ENCODE data around the gene AGK.

Gene AGK

DNA sequence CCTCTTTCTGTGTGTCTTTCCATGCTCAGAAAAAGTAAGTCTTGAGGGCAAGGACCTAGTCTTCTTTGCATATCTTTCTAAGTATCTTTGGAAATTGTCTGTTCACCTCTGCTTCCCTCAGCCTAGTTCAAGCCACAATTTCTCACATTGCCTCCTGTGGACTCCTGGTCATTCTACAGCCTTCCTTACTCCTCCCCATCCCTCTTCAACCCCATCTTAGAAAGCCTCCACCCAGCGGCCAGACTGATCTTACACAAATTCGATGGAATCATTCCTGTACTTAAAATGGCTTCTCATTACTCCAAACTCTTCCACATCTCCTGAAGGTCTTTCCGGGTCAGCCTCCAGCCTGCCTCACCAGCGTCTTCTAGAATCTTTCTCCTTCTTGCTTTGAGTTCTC lies 24.1 kb upstream of the AGK start:
- no peak for DNase-seq (ENCODE audit: low read depth in 1 of 2, low spot score in 1 of 2)
- peaks cover 3% of the 10 kb centered on the region for H3K27me3 ChIP-seq (ENCODE audit: insufficient read depth, poor library complexity, severe bottlenecking)
- no peak overlapping the region for H3K4me3 ChIP-seq (replicated peaks; ENCODE audit: insufficient read depth, low read length)
- no peak overlapping the region for H3K27ac ChIP-seq (replicated peaks)
- TF ChIP-seq, protein P1, sequence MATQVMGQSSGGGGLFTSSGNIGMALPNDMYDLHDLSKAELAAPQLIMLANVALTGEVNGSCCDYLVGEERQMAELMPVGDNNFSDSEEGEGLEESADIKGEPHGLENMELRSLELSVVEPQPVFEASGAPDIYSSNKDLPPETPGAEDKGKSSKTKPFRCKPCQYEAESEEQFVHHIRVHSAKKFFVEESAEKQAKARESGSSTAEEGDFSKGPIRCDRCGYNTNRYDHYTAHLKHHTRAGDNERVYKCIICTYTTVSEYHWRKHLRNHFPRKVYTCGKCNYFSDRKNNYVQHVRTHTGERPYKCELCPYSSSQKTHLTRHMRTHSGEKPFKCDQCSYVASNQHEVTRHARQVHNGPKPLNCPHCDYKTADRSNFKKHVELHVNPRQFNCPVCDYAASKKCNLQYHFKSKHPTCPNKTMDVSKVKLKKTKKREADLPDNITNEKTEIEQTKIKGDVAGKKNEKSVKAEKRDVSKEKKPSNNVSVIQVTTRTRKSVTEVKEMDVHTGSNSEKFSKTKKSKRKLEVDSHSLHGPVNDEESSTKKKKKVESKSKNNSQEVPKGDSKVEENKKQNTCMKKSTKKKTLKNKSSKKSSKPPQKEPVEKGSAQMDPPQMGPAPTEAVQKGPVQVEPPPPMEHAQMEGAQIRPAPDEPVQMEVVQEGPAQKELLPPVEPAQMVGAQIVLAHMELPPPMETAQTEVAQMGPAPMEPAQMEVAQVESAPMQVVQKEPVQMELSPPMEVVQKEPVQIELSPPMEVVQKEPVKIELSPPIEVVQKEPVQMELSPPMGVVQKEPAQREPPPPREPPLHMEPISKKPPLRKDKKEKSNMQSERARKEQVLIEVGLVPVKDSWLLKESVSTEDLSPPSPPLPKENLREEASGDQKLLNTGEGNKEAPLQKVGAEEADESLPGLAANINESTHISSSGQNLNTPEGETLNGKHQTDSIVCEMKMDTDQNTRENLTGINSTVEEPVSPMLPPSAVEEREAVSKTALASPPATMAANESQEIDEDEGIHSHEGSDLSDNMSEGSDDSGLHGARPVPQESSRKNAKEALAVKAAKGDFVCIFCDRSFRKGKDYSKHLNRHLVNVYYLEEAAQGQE (IDR thresholded peaks at IDR 0.05; ENCODE audit: insufficient replicate concordance, low read depth): no peak
- TF ChIP-seq SPI1 (IDR thresholded peaks at IDR 0.05; ENCODE audit: borderline replicate concordance, low read depth) (no peak), POLR2AphosphoS5 (IDR thresholded peaks at IDR 0.05; ENCODE audit: low read depth) (no peak), GABPA (IDR thresholded peaks at IDR 0.05; ENCODE audit: low read depth) (no peak)
- TF ChIP-seq, protein P2, sequence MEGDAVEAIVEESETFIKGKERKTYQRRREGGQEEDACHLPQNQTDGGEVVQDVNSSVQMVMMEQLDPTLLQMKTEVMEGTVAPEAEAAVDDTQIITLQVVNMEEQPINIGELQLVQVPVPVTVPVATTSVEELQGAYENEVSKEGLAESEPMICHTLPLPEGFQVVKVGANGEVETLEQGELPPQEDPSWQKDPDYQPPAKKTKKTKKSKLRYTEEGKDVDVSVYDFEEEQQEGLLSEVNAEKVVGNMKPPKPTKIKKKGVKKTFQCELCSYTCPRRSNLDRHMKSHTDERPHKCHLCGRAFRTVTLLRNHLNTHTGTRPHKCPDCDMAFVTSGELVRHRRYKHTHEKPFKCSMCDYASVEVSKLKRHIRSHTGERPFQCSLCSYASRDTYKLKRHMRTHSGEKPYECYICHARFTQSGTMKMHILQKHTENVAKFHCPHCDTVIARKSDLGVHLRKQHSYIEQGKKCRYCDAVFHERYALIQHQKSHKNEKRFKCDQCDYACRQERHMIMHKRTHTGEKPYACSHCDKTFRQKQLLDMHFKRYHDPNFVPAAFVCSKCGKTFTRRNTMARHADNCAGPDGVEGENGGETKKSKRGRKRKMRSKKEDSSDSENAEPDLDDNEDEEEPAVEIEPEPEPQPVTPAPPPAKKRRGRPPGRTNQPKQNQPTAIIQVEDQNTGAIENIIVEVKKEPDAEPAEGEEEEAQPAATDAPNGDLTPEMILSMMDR (IDR thresholded peaks at IDR 0.05; ENCODE audit: insufficient read depth, low read length): no peak

DNA sequence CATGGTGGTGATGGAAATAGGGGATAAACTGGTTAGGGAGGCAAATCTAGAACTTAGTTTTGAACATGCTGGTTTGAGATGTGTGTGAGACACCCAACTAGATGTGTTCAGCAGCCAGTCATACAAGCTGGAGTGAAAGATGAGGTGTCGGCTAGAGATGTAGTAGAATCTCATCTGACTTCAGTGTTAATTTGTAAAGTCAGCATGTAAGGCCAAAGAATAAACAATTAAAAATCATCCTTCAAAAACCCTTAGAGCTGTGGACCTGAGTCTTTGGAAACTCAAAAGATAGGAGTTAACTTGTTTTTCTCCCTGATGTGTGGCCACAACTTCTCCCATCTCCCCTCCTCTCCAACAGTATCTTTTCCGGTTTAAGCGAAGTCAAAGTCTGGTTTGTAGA lies 22.8 kb upstream of the AGK start:
- H3K27me3 ChIP-seq (ENCODE audit: insufficient read depth, poor library complexity, severe bottlenecking): peaks cover 3% of the 10 kb centered on the region
- no peak overlapping the region for H3K4me3 ChIP-seq (replicated peaks; ENCODE audit: insufficient read depth, low read length)
- TF ChIP-seq, protein P2 (IDR thresholded peaks at IDR 0.05; ENCODE audit: insufficient read depth, low read length): no peak
- no peak for TF ChIP-seq GABPA (IDR thresholded peaks at IDR 0.05; ENCODE audit: low read depth)
- H3K27ac ChIP-seq (replicated peaks): no peak overlapping the region
- DNase-seq (ENCODE audit: low read depth in 1 of 2, low spot score in 1 of 2): no peak

GRCh38 chr7:141533149-141533949 lies 17.9 kb upstream of the AGK start:
- peak; percentile 38 to 40 for DNase-seq (ENCODE audit: low read depth in 1 of 2, low spot score in 1 of 2)
- TF ChIP-seq, protein P1 (IDR thresholded peaks at IDR 0.05; ENCODE audit: insufficient replicate concordance, low read depth): no peak
- no peak for TF ChIP-seq SPI1 (IDR thresholded peaks at IDR 0.05; ENCODE audit: borderline replicate concordance, low read depth)
- TF ChIP-seq POLR2AphosphoS5 (IDR thresholded peaks at IDR 0.05; ENCODE audit: low read depth): no peak
- TF ChIP-seq, protein P2 (IDR thresholded peaks at IDR 0.05; ENCODE audit: insufficient read depth, low read length): peak; percentile 91
- no peak for TF ChIP-seq GABPA (IDR thresholded peaks at IDR 0.05; ENCODE audit: low read depth)
- H3K27ac ChIP-seq (replicated peaks): no peak overlapping the region
- H3K27me3 ChIP-seq (ENCODE audit: insufficient read depth, poor library complexity, severe bottlenecking): peaks cover 6% of the 10 kb centered on the region
- H3K4me3 ChIP-seq (replicated peaks; ENCODE audit: insufficient read depth, low read length): no peak overlapping the region

Measured in HL-60 (cell line).